Cardiac muscle cell (in vitro differentiated cells and primary cell): Measurements from ENCODE around the gene BHLHE40. TPM values are rescaled to one million over a fixed set of nuclear protein-coding genes. Genes with fewer than 3 reads are reported as not detected.

Experiments used
- DNase-seq, 2 donors: peaks; one replicate each; pipeline versions ENCODE4 v3.0.0 to v3.0.0-alpha.2; 2010 to 2017; ENCODE audit warnings: low read depth in 1 of 2, low spot score in 1 of 2
- H3K27ac ChIP-seq: fragments of 200-600 bp; sonication (generic); 2 replicates; pipeline ENCODE4 v1.5.1; 2016
- H3K27me3 ChIP-seq: fragments of 200-600 bp; sonication (generic); 2 replicates; pipeline ENCODE4 v1.6.0; 2016; ENCODE audit warnings: control low read depth
- H3K36me3 ChIP-seq: fragments of 200-600 bp; sonication (generic); 2 replicates; pipeline ENCODE4 v1.5.1; 2016; ENCODE audit warnings: control low read depth
- H3K4me1 ChIP-seq: fragments of 200-600 bp; sonication (generic); 2 replicates; pipeline ENCODE4 v1.8.1; 2017; ENCODE audit warnings: low read depth, mild to moderate bottlenecking, mixed run types
- H3K4me3 ChIP-seq: fragments of 200-600 bp; sonication (generic); 2 replicates; pipeline ENCODE4 v1.5.1; 2016; ENCODE audit warnings: mild to moderate bottlenecking
- H3K9me3 ChIP-seq: fragments of 200-600 bp; sonication (generic); 2 replicates; pipeline ENCODE4 v1.5.1; 2017; ENCODE audit warnings: low read depth, mild to moderate bottlenecking, control low read depth
- polyA plus RNA-seq: library from polyadenylated mRNA; unstranded; fragments of >200 nt; fragmentation: Nextera tagmentation; extraction: Ambion mirVana; gene quantifications from 2 replicates; pipeline ENCODE4 v1.2.1, GENCODE V29; 2016
- total RNA-seq: library from RNA; depleted of rRNA; stranded (reverse); fragments of >200 nt; gene quantifications from 2 replicates; pipeline ENCODE4 v1.2.3, GENCODE V29; 2016
- TF ChIP-seq, protein P1 (sequence below): IDR thresholded peaks from 2 replicates; pipeline ENCODE4 v1.5.1; 2012; ENCODE audit warnings: low read depth, mild to moderate bottlenecking, low read length

The BHLHE40 gene
- total and polyA plus RNA-seq, 2 experiments from 2014 or later, result 11.7 to 15.3 TPM

DNA sequence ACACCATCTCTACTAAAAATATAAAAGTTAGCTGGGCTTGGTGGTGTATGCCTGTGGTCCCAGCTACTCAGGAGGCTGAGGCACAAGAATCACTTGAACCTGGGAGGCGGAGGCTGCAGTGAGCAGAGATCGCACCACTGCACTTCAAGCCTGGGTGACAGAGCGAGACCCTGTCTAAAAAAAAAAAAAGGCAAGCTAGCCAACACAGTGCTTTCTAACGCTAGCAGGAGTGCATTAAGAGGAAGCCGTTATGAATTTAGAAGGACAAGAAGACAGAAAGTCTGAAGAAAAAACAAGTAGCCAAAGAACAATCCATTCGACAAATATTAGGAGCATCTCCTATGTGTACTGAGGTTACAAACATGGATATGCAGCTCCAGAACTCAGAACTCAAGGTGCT, 28.6 kb downstream of the BHLHE40 start:
- TF ChIP-seq, protein P1, sequence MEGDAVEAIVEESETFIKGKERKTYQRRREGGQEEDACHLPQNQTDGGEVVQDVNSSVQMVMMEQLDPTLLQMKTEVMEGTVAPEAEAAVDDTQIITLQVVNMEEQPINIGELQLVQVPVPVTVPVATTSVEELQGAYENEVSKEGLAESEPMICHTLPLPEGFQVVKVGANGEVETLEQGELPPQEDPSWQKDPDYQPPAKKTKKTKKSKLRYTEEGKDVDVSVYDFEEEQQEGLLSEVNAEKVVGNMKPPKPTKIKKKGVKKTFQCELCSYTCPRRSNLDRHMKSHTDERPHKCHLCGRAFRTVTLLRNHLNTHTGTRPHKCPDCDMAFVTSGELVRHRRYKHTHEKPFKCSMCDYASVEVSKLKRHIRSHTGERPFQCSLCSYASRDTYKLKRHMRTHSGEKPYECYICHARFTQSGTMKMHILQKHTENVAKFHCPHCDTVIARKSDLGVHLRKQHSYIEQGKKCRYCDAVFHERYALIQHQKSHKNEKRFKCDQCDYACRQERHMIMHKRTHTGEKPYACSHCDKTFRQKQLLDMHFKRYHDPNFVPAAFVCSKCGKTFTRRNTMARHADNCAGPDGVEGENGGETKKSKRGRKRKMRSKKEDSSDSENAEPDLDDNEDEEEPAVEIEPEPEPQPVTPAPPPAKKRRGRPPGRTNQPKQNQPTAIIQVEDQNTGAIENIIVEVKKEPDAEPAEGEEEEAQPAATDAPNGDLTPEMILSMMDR, result no peak
- Histone ChIP-seq H3K36me3 (no peaks in the 10 kb centered on the region), H3K9me3 (no peaks in the 10 kb centered on the region), H3K27me3 (peaks cover 42% of the 10 kb centered on the region), H3K4me3 (no peak overlapping the region), H3K4me1 (no peaks in the 10 kb centered on the region), H3K27ac (no peak overlapping the region)
- DNase-seq, result no peak

DNA sequence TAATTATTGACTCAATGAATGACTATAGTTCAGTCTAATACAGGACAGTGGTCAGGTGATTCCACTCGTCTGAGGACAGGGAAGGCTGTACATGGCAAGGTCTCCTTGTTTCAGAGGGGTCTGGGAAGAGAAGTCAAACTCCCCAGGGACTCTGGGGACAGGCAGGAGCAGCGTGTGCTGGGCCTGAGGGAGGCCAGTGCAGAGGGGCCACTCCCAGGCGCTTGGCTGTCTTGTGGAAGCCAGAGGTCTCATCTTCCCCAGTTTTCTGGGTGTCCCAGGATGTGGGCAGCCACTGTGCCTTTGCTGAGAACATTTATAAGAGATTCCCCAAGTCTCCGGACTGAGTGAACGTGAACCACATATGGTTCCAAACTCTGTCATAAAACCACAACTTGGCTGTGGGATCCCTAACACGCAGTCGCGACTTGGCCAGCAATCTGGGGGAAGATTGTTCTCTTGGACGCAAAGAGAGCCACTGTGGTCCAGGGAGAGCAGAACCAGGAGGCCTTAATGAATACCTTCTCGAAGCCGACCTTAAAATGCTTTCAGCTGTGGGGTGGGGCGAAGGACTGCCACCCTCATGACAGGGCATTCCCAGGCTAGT, 30.4 kb downstream of the BHLHE40 start:
- Histone ChIP-seq H3K27ac (no peak overlapping the region), H3K36me3 (no peaks in the 10 kb centered on the region), H3K4me1 (no peaks in the 10 kb centered on the region), H3K27me3 (peaks cover 58% of the 10 kb centered on the region), H3K9me3 (no peaks in the 10 kb centered on the region), H3K4me3 (no peak overlapping the region)
- peak in 1 of 2 donors; percentile 65 for DNase-seq
- TF ChIP-seq, protein P1, result no peak

DNA sequence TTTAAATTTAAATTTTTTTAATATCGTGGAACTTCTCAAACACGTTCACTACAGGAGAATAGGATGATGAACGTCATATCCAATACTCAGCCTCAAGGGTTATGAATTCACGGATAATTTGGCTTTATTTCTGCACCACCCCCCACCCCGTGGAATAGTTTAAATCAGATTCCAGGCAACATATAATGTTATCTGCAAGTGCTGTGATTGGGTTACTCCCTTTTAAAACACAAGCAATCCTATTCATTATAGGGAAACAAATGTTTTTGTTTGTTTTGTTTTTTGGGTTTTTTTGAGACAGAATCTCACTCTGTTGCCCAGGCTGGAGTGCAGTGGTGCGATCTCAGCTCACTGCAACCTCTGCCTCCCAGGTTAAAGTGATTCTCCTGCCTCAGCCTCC, 30.9 kb downstream of the BHLHE40 start:
- H3K36me3 ChIP-seq, result no peaks in the 10 kb centered on the region
- H3K27me3 ChIP-seq, result peaks cover 63% of the 10 kb centered on the region
- H3K4me3 ChIP-seq, result no peak overlapping the region
- no peak overlapping the region for H3K27ac ChIP-seq
- no peak for DNase-seq
- TF ChIP-seq, protein P1, result no peak
- H3K4me1 ChIP-seq, result no peaks in the 10 kb centered on the region
- H3K9me3 ChIP-seq, result no peaks in the 10 kb centered on the region

DNA sequence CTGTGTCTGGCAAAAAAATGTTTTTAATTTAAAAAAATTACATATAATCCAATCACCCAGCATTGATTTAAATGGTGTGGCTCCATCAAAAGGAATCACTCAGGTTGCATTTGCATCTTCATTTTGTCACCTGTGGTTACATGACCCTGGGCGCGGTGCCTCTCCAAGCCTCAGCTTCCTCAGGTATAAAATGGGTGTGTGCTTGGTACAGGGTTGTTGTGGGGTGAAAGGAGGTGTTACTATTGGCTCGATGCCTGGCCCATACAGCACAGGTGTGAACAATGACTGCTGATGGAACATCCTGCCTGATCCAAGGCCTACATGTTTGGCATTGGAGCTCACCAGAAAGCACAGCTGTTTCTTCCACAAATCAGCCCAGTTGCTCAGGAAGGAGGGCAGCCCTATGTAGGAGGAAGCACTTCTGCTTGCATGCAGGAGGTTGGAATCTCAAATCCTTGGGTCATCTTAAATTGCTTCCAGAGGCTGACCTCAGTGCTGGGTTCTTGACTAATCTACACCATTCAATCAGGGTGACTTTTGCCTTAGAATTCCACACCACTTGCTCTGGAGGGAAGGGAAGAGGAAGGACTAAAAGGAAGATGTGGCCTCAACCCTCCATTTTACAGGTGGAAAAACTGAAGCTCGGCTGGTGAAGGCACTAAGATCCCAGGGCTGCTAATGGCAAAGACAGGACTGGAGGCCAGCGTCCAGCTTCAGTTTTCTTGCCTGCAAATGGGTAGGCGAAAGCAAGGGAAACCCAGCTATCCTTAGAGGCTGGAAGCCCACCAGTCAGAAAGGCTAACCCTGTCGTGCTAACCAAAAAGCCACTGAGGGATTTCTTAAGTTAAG, 31.7 kb downstream of the BHLHE40 start:
- no peak for DNase-seq
- TF ChIP-seq, protein P1, result no peak
- no peak overlapping the region for H3K27ac ChIP-seq
- H3K27me3 ChIP-seq, result peaks cover 64% of the 10 kb centered on the region
- H3K9me3 ChIP-seq, result no peaks in the 10 kb centered on the region
- no peaks in the 10 kb centered on the region for H3K36me3 ChIP-seq
- H3K4me3 ChIP-seq, result no peak overlapping the region
- peaks cover under 1% of the 10 kb centered on the region for H3K4me1 ChIP-seq

DNA sequence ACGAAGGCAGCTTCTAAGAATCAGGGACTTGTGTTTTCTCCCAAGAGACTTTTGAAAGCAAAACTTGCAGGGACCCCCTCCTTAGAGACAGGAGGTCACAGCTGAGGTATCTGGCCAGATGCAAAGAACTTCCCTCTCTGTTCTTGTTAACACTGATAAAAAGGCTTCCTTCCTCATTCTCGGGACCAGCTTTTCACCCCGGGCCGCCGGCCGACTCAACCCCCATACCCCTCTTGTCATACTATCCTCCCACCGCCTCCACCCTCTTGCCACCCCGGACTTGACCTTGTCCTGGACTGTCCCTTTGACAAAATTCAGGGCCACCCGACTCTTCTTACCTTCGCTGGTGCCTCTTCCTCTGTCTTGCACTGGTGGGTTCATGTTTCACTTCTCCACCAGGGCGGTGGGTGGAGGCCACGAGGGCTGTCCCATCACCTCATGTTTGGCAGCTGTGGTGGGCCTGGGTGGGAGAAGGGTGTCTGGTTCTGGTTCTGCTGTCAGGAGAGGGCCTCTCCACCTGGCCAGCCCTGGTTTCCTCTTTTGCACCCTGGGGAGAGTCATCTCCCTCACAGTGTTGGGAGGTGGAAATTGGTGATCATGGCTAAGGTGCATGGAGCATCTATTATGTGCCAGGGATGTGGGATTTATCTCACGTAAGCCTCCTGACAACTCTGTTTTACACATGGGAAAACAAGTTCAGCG, 32.5 kb downstream of the BHLHE40 start:
- no peak for DNase-seq
- no peak overlapping the region for H3K27ac ChIP-seq
- H3K36me3 ChIP-seq, result no peaks in the 10 kb centered on the region
- TF ChIP-seq, protein P1, result no peak
- peaks cover 7% of the 10 kb centered on the region for H3K4me1 ChIP-seq
- H3K4me3 ChIP-seq, result no peak overlapping the region
- H3K9me3 ChIP-seq, result no peaks in the 10 kb centered on the region
- H3K27me3 ChIP-seq, result peaks cover 58% of the 10 kb centered on the region
